HG02759 (cell line): Measurements from ENCODE around the gene SLC7A6.
"Not testable (repeated sequence)": the region's sequence is repeated elsewhere in the genome, so short reads cannot be mapped to it uniquely, and the experiment has no call there.

Source experiments
- ATAC-seq: cut with Tn5 transposase; IDR thresholded peaks from one replicate; pipeline ENCODE4 v1.9.1; 2021; ENCODE audit warnings: mild to moderate bottlenecking, moderate library complexity; ENCODE audit not compliant: unreplicated experiment

The SLC7A6 gene

DNA sequence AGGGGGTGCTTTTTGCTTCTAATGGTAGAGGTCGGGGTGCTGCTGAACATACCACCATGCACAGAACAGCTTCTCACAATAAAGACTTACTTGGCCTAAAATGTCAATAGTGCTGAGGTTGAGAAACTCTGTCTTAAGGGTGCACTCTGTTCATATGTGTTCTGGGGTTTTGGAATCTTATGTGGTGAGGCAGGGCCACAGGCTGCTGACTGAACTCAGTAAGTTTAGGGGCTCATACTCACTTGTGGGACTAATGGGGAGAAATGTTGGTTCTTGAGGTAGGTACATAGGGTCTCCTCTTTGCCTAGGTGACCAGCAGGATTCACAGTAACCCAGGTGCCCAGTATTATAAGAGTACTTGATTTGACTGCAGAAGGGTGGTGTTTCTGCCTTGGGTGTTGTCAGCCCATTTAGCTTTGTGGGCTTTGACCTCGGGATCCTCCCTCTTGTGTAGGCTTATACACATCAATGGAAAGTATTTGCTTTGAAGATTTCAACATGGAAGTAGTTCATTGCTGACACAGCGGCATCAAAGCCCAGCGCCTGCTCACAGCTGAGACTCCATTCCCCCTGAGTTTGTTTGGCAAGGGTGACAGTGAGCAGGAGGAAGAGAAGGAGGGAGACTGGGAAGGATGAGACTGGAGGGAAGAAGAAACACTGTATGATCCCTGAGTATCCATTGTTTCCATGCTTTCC lies 17.2 kb downstream of the SLC7A6 start:
- ATAC-seq, result no peak

DNA sequence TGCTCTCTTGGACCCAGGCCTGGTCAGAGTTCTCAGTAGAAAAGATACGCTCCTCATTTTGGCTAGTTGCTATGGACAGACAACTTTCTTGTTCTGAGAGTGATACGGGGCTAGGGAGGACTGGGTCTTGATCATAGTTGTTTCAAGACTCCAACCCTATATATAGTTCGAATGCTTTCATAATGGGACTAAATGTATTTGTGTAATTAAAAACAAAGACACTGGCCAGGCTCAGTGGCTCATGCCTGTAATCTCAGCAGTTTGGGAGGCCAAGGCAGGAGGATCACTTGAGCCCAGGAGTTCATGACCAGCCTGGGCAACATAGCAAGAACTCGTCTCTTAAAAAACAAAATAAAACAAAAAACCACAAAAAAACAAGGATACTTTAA lies 17.7 kb downstream of the SLC7A6 start:
- ATAC-seq, result no peak

DNA sequence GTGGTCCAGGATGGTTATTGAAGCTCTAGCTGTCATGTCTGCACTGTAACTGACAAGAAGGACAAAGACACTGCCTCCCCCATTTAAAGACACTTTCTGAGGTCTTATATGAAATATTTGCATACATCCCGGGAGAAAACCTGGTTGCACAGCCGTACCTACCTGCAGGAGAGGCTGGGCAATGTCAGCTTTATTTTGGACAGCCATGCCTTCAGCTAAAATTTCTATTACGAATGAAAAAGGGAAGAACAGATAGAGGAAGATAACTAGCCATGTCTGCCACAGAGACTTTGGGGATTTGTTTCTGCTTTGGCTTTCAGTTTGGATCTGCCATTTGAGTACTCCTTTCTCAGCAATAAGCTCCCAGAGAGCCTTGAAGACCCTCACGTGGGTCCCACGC lies 19.0 kb downstream of the SLC7A6 start:
- ATAC-seq, result no peak

DNA sequence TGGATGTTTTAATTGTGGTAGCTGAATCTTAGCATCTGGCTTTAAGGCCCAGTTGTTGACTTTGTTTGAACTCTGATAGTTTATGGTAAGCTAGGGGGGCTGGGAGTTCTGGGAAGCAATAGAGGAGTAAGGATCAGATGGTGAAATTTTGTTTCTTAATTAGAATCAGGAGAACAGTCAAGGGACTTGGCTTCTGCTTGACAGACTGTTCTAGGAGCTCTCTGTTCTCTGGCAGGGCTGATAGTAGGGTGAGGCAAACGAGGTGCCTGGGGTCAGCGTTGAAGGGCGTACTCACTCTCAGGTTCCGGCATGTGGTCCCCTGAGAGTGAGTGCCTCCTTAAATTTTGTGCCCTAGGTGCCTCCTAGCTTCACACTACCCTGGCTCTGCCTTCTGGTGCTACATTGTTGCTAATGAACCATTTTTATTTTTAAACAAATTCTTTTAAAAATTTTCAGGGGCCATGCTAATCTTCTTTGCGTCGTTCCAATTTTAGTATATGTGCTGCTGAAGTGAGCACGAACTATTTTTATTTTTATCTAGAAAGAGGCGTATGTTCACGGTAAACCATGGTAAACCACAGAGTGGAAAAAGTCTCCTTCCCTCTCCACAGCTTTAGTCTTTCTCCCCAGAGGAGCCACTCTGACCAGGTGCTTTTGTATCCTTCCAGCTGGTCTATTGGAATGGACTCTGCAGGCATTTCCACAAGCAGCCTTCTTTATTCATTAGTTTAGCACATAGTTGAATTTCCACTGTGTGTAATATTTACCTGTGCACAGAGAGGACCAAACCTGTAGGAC lies 19.7 kb downstream of the SLC7A6 start:
- ATAC-seq, result no peak

DNA sequence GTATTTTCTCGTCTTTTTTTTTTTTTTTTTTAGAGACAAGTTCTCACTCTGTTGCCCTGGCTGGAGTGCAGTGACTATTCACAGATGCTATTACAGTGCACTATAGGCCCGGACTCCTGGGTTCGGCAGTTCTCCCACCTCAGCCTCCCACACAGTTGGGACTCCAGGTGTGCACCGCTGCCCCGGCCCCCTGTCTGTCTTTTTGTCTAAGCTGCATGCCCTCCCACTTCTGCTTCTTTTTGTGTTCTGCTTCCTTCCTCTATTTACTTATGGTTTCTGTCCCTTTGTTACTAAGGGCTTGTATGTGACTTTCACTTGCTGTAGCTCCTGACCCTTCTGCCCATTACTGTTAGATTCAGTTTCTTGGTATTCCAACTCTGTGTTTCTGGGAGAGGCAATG lies 20.5 kb downstream of the SLC7A6 start:
- peak; percentile 54 for ATAC-seq

DNA sequence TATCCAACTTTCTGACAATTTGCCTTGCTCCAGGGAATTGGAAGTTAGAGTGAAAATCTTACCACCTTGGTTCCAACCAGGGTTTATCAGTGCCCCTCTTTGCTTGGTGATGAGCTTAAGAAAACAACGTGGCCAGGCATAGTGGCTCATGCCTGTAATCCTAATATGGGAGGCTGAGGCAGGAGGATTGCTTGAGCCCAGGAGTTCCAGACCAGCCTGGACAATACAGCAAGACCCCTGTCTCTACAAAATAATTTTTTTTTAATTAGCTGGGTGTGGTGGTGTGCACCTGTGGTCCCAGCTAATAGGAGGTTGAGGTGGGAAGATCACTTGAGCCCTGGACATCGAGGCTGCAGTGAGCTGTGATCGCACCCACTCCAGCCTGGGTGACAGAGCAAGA lies 21.4 kb downstream of the SLC7A6 start:
- no peak for ATAC-seq

DNA sequence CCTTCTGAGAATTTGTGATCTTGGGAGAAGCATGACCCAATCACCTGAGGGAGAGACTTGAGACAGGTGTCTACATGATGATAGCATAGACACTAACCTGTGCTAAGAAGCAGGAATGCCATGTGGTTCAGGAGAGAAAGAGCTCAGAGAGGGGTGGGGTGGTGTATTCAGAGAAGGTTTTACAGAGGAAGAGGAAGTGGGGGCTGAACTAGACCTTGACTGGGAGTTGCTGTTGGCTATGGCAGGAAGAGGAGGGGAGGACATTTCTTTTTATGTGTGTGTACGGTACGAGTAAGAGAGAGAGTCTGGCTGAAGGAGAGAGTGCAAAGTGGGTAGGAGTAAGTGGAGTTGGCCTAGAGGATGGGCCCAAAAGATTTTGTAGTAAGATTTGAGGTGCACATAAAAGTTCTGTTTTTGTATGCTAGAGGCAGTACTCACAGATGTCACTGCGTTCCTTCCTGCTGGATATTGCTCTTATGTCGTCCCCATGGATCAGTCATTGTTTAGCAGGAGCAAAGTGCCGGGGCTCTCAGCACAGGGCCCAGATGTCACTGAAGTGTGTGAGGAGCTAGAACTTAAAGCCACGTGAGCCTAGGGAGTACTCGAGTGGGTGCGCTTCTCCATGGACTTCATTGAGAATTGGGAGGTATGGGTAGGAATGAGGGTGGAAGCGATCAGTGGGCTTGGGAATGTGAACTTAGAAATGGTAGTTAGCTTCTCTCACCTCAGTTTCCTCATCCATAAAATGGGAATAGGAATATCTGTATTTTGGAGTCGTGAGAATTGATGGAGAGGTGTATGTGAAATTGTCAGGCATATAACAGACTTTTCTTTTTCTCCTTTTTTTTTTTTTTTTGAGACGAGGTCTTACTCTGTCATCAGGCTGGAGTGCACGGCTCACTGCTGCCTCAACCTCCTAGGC lies 22.1 kb downstream of the SLC7A6 start:
- no peak for ATAC-seq

DNA sequence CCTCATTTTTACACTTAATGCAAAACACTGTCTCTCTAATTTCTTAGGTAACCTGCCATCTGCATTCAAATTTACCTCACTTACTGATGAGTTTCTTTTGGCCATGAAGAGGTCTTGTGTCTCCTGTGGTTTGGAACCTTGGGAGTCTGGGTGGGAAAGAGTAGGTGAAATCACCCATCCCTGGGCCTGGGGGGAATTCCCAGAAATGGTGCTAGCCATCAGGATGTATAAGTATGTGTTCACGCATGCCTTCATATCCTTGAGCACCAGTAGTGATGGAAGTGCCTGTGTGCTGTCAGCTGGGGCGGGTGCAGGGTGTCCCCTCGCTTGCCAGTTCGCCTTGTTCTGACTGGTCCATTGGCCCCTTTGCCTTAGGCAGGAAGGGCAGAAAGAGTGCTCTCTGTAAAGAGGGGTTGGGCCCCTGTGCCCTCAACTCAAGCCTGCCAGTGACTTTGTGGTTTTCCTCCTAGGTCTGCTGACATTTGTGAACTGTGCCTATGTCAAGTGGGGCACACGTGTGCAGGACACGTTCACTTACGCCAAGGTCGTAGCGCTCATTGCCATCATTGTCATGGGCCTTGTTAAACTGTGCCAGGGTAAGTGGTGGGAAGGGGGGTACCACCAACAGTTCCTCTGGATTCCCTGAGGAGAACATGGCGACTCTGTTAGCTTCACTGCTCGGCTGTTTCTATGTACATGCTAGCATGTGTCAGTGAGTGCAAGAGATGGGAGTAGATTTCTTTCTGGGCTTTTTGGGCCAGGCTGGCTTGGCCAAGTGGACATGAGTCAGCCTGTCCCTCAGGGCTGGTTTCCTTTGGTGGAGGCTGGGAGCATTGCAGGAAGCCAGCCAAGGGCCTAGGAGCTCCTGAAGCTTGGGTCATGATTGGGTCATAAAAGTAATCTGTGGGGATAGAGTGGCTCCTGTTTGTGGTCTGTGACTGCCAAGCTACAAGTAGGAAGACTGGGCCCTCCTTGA lies 23.2 kb downstream of the SLC7A6 start:
- ATAC-seq, result no peak

DNA sequence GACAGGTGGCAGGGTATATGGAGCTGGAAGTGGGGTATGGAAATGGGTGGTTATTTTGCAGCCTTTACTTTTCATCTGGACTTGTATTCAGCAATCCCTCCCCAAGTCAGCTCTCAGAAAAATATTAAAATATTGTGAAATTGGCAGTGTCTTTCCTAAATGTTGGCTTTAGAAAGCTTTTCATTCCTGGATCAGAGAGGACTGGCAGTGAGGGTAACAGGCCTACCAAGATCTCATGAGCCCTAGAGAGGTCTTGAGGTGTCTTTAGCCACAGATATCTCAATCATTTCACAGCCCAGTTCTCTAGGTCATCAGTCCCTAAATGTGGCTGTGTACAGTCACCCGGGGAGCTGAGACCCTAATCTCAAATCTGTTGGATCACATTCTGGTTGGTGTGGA lies 23.9 kb downstream of the SLC7A6 start:
- no peak for ATAC-seq

DNA sequence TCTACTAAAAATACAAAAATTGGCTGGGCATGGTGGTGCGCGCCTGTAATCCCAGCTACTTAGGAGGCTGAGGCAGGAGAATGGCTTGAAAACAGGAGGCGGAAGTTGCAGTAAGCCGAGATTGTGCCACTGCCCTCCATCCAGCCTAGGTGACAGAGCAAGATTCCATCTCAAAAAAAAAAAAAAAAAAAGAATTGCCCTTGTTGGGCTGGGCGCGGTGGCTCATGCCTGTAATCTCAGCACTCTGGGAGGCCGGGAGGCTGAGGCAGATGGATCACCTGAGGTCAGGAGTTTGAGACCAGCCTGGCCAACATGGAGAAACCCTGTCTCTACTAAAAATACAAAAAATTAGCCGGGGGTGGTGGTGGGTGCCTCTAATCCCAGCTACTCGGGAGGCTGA lies 24.5 kb downstream of the SLC7A6 start:
- not testable (repeated sequence) for ATAC-seq

DNA sequence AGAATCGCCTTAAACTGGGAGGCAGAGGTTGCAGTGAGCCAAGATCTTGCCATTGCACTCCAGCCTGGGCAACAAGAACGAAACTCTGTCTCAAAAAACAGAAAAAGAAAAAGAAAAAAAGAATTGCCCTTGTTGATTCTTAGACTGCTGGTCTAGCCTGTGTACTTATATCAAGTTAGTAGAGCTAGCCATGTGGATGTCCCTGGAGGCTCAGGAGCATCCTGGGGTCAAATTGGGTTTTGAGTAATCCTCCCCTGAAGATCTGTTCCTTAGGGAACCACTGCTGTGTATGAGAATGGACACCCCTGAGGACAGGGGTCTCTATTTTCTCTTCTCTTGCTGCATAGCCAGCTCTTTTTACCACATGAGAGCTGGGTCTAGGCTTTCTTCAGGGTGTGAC lies 24.9 kb downstream of the SLC7A6 start:
- peak; percentile 3 for ATAC-seq

DNA sequence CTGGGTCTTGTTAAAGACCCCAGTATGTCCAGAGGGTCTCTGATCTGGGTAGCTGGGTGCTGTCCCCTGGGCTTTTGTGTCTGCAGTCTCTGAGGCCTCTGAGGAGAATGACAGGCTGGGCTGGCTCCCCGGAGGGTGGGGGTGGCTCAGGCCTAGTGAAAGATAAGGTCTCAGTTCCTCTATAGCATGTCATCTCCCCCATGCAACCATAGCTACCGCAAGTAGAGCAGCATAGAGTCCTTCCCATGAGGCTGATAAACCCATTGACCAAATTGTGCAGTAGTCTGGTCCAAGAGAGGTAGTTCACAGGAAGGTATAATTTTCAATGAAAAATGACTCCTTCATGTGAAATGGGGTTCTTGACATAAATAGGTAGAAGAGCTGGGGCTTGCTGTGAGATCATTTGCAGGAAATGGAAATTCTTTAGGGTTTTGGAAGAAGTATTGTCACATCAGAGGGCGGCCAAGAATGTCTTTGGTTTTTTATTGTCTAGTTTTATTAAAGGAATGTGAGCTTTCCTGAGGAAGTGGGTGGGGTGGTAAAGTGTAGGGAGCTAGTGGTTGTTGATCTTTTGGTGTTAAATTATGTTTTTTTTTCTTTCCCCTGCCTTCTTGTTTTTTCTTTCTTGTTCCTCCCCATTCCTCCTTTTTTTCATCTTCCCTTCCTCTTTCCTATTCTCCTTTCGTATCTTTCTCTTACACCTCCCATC lies 25.4 kb downstream of the SLC7A6 start:
- ATAC-seq, result peak; percentile 81

DNA sequence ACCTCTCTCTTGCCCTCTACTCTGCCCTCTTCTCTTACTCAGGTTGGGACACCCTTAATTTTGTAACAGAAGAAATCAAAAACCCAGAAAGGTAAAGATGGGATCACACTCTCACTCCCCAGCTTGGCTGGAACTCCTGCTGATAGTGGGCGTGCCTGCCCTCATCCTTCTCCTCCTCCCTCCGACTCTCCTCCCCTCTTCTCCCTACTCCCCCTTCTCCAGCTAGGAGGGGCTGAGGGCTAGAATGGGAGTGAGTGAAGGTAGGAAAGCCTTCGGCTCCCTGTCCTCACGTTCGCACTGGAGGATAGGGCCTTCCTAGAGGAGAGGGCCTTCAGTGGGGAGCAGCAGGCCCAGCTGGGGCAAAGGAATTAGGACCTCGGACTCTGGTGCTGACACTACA lies 26.1 kb downstream of the SLC7A6 start:
- ATAC-seq, result no peak

DNA sequence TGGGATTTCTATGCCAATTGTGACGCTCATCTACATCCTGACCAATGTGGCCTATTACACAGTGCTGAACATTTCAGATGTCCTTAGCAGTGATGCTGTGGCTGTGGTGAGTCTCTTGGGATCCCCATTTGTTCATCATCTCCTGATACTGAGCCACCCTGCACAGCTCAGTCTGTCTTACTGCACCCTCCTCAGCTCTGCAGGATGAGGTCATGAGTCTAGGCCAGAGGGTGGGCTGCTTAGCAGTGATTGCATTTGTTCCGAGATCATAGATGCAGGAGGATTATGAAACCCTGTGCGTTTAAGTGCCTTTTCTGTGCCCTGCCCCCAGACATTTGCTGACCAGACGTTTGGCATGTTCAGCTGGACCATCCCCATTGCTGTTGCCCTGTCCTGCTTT lies 26.9 kb downstream of the SLC7A6 start:
- ATAC-seq, result no peak

DNA sequence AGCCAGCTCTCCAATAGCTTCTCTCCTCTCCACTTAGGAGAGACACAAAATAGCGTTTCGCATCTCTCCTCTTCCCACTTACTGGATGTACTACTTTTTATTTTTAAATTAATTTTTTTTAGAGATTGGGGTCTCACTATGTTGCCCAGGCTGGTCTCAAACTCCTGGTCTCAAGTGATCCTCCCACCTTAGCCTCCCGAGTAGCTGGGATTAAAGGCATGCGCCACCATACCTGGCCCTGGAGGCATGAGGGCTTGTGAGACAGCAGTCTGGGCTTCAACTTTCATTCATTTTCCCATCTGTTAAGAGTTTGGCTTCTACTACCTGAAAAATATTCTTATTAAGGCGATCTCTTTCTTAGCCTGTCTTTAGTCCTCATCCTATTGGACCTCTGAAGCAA lies 28.1 kb downstream of the SLC7A6 start:
- ATAC-seq, result no peak

DNA sequence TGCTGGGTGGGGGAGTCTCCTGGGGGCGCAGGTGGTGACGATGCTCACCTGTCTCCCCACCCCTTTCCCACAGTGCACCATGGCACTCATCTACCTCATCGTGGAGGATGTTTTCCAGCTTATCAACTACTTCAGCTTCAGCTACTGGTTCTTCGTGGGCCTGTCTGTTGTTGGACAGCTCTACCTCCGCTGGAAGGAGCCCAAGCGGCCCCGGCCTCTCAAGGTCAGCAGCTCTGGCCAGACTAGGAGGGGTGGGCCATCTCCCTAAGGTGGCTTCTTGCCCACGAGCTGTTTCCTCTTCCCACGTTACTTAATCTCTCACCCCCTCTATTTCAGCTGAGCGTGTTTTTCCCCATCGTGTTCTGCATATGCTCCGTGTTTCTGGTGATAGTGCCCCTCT lies 32.0 kb downstream of the SLC7A6 start:
- ATAC-seq, result no peak

DNA sequence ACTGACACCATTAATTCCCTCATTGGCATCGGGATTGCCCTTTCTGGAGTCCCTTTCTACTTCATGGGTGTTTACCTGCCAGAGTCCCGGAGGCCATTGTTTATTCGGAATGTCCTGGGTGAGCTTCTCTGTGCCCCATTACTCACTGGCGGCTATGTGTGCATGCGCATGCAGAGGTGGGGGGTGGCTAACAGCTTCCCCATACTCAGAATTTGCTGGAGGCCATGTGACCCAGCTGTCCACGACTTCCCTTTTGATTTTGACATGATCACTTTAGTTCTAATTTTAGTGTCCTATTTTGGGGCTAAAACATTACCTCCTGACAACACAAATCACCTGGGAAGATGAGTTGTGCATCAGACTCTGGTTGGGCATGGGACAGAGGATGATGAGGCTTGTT lies 32.4 kb downstream of the SLC7A6 start:
- no peak for ATAC-seq

DNA sequence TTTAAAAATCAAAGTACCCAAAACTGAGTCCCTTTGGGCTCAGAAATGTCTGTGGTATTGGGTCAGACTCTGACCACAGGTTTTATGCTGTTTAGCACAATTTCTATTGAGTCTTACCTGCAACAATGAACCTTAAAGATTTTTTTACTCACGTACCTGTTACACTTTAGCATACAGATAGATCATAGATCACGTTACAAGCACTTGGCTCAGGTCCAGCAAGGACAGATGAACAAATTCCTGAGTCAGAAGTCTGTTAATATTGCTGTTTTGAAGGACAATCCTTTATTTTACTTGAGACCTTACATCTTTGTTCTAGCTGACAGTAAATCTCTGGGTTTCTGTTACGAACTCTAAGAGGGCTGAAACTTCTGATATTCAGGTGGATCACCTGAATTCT lies 33.6 kb downstream of the SLC7A6 start:
- ATAC-seq, result no peak

DNA sequence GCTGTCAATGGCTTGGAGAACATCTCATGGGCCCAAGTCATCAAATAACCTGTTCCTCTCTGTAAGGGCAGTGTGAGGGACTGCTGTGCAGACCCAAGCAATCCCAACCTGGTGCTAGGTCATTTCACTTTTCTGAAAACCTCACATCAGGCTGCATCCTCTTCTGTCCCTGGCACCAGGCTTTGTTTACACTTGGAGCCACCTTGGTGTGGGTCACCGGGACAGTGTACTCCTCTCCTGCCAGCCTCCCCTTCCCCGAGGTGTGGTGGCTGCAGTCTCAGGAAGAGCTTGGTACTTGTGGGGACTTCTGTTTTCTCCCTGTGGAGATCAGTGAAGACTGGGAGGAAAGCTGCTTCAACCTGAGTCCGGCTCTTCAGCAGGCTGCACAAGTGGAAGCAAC lies 34.0 kb downstream of the SLC7A6 start:
- no peak for ATAC-seq
